Measurements from ENCODE around the gene TLCD4. TPM values are rescaled to one million over a fixed set of nuclear protein-coding genes. Genes with fewer than 3 reads are reported as not detected.

The TLCD4 gene
- total RNA-seq, 1 experiment from 2014 or later: 1.8 TPM

DNA sequence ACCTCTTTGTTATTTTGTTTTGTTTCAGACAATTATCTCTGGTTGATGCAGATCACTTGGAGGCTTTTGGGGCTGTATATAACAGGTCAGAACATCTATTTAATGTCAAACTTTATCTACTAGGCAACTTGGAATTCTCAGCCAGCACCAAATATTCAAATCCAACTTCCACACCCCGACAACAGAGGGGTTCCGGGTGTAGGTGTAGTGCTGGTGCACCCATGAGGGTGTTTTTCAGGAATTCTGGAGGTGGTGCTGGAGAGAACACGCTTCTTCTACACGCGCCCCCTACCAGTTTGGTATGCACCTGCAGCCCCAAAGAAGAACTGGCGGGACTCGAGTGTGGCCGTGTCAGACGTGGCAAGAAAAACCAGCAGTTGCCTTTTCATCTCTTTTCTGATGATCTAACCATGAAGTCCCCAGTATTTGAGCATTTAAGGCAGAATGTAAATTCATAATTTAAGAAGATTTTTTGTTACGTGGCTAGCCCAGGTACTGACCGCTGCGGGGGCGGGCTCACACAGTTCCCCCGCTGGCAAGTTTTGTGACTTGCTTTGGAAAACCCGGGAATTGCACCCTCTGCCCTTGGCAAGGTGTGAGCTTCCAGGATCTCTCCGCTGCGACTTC, 462 bp upstream of the TLCD4 start:
- no peak overlapping the region for H2BK5ac ChIP-seq (ENCODE audit: insufficient read length, low read length)
- no peak overlapping the region for H3K23ac ChIP-seq (ENCODE audit: insufficient read length, low read depth, low read length)
- H4K91ac ChIP-seq (ENCODE audit: insufficient read length, low read depth, low read length): no peak overlapping the region
- no peaks in the 10 kb centered on the region for H3K9me3 ChIP-seq (ENCODE audit: control insufficient read depth, low read depth, low read length)
- no peak overlapping the region for H2BK15ac ChIP-seq (ENCODE audit: low read depth, low read length)
- H2AK5ac ChIP-seq (ENCODE audit: insufficient read length, low read length): no peak overlapping the region
- H3K4me1 ChIP-seq (ENCODE audit: insufficient read depth, low read length): no peaks in the 10 kb centered on the region
- peak; percentile 79 for DNase-seq
- no peak overlapping the region for H2BK20ac ChIP-seq (ENCODE audit: low read depth, low read length, poor library complexity, severe bottlenecking)
- WGBS (ENCODE audit: extremely low coverage, insufficient read length, low lambda C conversion rate): no CpG with 5 or more reads among the region's 17 CpGs
- no peak overlapping the region for H3T11ph ChIP-seq (ENCODE audit: low read length)
- H3K9ac ChIP-seq (ENCODE audit: extremely low read depth, insufficient read length, low read length): no peak overlapping the region
- H3K79me2 ChIP-seq (ENCODE audit: insufficient read depth, low read length): no peaks in the 10 kb centered on the region
- H3K27ac ChIP-seq (ENCODE audit: insufficient read length, low read depth, low read length): no peak overlapping the region
- H2BK12ac ChIP-seq (ENCODE audit: insufficient read length, low read depth, low read length): no peak overlapping the region
- H3K18ac ChIP-seq (ENCODE audit: insufficient read length, low read depth, low read length): no peak overlapping the region
- H3K79me1 ChIP-seq (ENCODE audit: insufficient read depth, low read depth, low read length, poor library complexity, severe bottlenecking): no peaks in the 10 kb centered on the region
- H3K36me3 Mint-ChIP-seq (ENCODE audit: insufficient read depth in 1 of 3, low read depth in 3 of 3): no peaks in the 10 kb centered on the region
- peaks cover 8% of the 10 kb centered on the region for H3K23me2 ChIP-seq (ENCODE audit: insufficient read length, low read depth, low read length, poor library complexity, severe bottlenecking)
- H3K27me3 Mint-ChIP-seq (ENCODE audit: low read depth): peaks cover 17% of the 10 kb centered on the region
- no peaks in the 10 kb centered on the region for H3K9me3 Mint-ChIP-seq
- no peak overlapping the region for H4K8ac ChIP-seq (replicated peaks; ENCODE audit: insufficient read length, low read depth, low read length)
- H3K27me3 ChIP-seq (ENCODE audit: insufficient read depth, low read length): no peaks in the 10 kb centered on the region; the same call in 1 of the 2 replicates
- no peak overlapping the region for H3K4ac ChIP-seq (ENCODE audit: low read depth, low read length)
- peak overlapping the region; percentile 84 to 96 for H3K4me3 Mint-ChIP-seq
- no peak overlapping the region for H3K56ac ChIP-seq (ENCODE audit: insufficient read length, low read depth, low read length)
- no peak overlapping the region for H2BK120ac ChIP-seq (ENCODE audit: low read depth, low read length, poor library complexity, severe bottlenecking)
- H3K14ac ChIP-seq (ENCODE audit: insufficient read depth, low read length): no peak overlapping the region
- TF ChIP-seq, protein P1, sequence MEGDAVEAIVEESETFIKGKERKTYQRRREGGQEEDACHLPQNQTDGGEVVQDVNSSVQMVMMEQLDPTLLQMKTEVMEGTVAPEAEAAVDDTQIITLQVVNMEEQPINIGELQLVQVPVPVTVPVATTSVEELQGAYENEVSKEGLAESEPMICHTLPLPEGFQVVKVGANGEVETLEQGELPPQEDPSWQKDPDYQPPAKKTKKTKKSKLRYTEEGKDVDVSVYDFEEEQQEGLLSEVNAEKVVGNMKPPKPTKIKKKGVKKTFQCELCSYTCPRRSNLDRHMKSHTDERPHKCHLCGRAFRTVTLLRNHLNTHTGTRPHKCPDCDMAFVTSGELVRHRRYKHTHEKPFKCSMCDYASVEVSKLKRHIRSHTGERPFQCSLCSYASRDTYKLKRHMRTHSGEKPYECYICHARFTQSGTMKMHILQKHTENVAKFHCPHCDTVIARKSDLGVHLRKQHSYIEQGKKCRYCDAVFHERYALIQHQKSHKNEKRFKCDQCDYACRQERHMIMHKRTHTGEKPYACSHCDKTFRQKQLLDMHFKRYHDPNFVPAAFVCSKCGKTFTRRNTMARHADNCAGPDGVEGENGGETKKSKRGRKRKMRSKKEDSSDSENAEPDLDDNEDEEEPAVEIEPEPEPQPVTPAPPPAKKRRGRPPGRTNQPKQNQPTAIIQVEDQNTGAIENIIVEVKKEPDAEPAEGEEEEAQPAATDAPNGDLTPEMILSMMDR (conservative IDR thresholded peaks at IDR 0.05): peak; percentile 77
- no peak overlapping the region for H4K5ac ChIP-seq (ENCODE audit: insufficient read length, low read depth, low read length)
- peaks cover 18 to 21% of the 10 kb centered on the region in 2 experiments for H3K4me1 Mint-ChIP-seq
- H4K20me1 ChIP-seq (ENCODE audit: control insufficient read depth, insufficient read depth, insufficient read length): no peaks in the 10 kb centered on the region
- H3K4me2 ChIP-seq (ENCODE audit: insufficient read depth, insufficient read length, low read length): peak overlapping the region; percentile 87
- H2AFZ ChIP-seq (ENCODE audit: low read length): peak overlapping the region; percentile 87
- 0 out of 7 replicates have a peak overlapping the region, but pooled peaks of 1 of the 3 experiments have one; percentile 65 for H3K27ac Mint-ChIP-seq

Measured in H9 (cell line).